Psoas muscle (tissue), 8 donors: Measurements from ENCODE around the gene TMEM44. TPM values are rescaled to one million over a fixed set of nuclear protein-coding genes. Genes with fewer than 3 reads are reported as not detected.

ENCODE experiments used
- ATAC-seq, 4 donors: fragments of 200-7000 bp; cut with Tn5 transposase; one replicate each; pipeline ENCODE4 v1.9.1; 2020; ENCODE audit warnings: moderate library complexity in 3 of 4, mild to moderate bottlenecking in 2 of 4
- DNase-seq, 2 donors: peaks; one replicate each; pipeline ENCODE4 v3.0.0-alpha.2; 2020
- H3K27ac ChIP-seq: fragments of 200-600 bp; one replicate; pipeline ENCODE4 v1.8.0; 2022
- H3K27me3 ChIP-seq, 3 donors: fragments of 200-600 bp in 1 of 3; one replicate each; pipeline versions ENCODE4 v1.6.1 to v1.8.0; 2013 to 2022; ENCODE audit warnings: low read length in 2 of 3, mild to moderate bottlenecking in 2 of 3, moderate library complexity in 1 of 3; ENCODE audit not compliant: insufficient read depth in 3 of 3
- H3K36me3 ChIP-seq, 2 donors: fragments of 200-600 bp in 1 of 2; one replicate each; pipeline versions ENCODE4 v1.6.1 to v1.8.0; 2013 to 2022; ENCODE audit warnings: low read depth in 1 of 2, mild to moderate bottlenecking in 1 of 2, moderate library complexity in 1 of 2; ENCODE audit not compliant: insufficient read depth in 1 of 2
- H3K4me1 ChIP-seq: fragments of 200-600 bp; one replicate; pipeline ENCODE4 v1.8.0; 2022
- H3K4me3 ChIP-seq: fragments of 200-600 bp; one replicate; pipeline ENCODE4 v1.8.0; 2022; ENCODE audit warnings: mild to moderate bottlenecking
- H3K9me3 ChIP-seq: fragments of 200-600 bp; one replicate; pipeline ENCODE4 v1.8.0; 2022
- WGBS, 3 donors: extraction: QIAGEN DNeasy Blood & Tissue Kit; methylation state at CpG; one replicate each; pipeline versions ENCODE4 v1.1.6 to v1.1.7; 2013; 5-methylcytosine and 5-hydroxymethylcytosine counted together
- intact Hi-C, 2 donors: fragments of 100-400 bp; cut with DNase I; formaldehyde crosslinking; loops; one replicate each; pipeline versions ENCODE4 v1.11.0 to v1.14.2; 2022
- polyA plus RNA-seq, 3 donors: library from polyadenylated mRNA; stranded (reverse); fragments of 200-250 nt; gene quantifications; one replicate each; pipeline ENCODE4 v1.2.3, GENCODE V29; 2013
- total RNA-seq, 4 donors: library from RNA; stranded (reverse); fragmentation: NEBNext Ultra II Directional in 2 of 4; extraction: Animal tissue kit (Norgen Biotek cat#: 25700) in 2 of 4; gene quantifications; one replicate each; pipeline versions ENCODE4 v1.2.1 to v1.2.4, GENCODE V29; 2021 to 2023
- TF ChIP-seq, protein P1 (sequence below): fragments of 200-600 bp; IDR thresholded peaks from one replicate; pipeline ENCODE4 v1.8.0; 2022; ENCODE audit warnings: antibody characterized with exemption
- donor health status: healthy with polysubstance abuse.
- donor health status: DM: no; HTN: no; CAD: no; lungs with moderate emphysema.
- donor health status: Bipolar disorder and iron deficiency.
- donor health status: healthy.
- donor health status: DM: yes; HTN: yes; CAD: no.
- donor health status: DM: no; HTN: no; CAD: no.
- donor health status: DM: no; HTN: no; CAD: no.
- donor health status: DM: yes; HTN: yes; CAD: no.

The TMEM44 gene
- total and polyA plus RNA-seq, 7 donors = 2.0 to 4.4 (median 3.1) TPM

DNA sequence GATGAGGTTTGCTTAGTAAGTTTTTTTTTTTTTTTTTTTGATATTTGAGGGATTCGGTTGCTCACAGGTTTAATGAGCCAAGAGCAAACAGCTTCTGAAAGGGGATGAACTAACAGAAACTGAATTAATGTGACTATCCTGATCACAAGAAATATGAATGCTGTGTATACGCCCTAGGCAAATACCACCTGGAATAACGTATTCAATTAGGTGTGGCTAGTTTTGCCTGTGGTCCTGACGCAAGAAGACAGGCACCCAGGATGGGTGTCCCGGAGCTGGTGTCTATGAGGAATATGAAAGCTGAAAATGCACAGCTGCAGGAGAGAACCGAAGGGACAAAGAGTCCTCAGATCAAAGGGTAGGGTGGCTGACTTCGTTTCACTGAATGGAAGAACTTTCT is 24.2 kb upstream of the TMEM44 start:
- 81 to 93% (median 84%) methylated on average over 7 of the region's 7 CpGs for WGBS, 3 donors
- TF ChIP-seq, protein P1, sequence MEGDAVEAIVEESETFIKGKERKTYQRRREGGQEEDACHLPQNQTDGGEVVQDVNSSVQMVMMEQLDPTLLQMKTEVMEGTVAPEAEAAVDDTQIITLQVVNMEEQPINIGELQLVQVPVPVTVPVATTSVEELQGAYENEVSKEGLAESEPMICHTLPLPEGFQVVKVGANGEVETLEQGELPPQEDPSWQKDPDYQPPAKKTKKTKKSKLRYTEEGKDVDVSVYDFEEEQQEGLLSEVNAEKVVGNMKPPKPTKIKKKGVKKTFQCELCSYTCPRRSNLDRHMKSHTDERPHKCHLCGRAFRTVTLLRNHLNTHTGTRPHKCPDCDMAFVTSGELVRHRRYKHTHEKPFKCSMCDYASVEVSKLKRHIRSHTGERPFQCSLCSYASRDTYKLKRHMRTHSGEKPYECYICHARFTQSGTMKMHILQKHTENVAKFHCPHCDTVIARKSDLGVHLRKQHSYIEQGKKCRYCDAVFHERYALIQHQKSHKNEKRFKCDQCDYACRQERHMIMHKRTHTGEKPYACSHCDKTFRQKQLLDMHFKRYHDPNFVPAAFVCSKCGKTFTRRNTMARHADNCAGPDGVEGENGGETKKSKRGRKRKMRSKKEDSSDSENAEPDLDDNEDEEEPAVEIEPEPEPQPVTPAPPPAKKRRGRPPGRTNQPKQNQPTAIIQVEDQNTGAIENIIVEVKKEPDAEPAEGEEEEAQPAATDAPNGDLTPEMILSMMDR = no peak
- H3K36me3 ChIP-seq = peaks cover 12 to 80% of the 10 kb centered on the region in 2 donors
- ATAC-seq = no peak
- no peak overlapping the region for H3K4me3 ChIP-seq
- no peaks in the 10 kb centered on the region for H3K4me1 ChIP-seq
- intact Hi-C loops = no loop called here
- DNase-seq = no peak
- H3K9me3 ChIP-seq = no peaks in the 10 kb centered on the region
- no peak overlapping the region for H3K27ac ChIP-seq
- no peaks in the 10 kb centered on the region for H3K27me3 ChIP-seq

DNA sequence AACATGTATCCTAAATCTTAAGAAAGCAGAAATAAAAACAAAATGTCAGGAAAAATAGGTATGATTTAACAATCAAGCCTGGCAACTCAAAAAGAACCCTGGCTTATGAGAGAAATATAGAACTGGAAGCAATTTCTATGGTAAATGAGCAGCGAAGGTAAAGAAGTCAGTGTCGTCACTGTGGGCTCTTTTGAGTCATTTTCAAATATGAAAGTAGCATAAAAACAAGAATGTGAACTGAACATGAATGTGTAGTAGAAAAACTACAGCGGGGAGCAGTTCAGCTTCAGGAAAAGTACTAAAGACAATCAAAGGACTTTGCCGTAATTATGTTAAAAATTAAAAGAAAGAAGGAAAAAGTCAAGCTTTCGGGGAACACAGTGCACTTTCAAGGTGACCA is 21.2 kb upstream of the TMEM44 start:
- intact Hi-C loops = no loop called here
- DNase-seq (no peak), ATAC-seq (no peak)
- H3K4me1 ChIP-seq = no peaks in the 10 kb centered on the region
- no peak overlapping the region for H3K27ac ChIP-seq
- no peaks in the 10 kb centered on the region for H3K27me3 ChIP-seq
- H3K36me3 ChIP-seq = peaks cover 21 to 82% of the 10 kb centered on the region in 2 donors
- WGBS, 3 donors = 91 to 96% (median 92%) methylated on average over 5 of the region's 5 CpGs
- H3K9me3 ChIP-seq = no peaks in the 10 kb centered on the region
- no peak overlapping the region for H3K4me3 ChIP-seq
- TF ChIP-seq, protein P1 = no peak

DNA sequence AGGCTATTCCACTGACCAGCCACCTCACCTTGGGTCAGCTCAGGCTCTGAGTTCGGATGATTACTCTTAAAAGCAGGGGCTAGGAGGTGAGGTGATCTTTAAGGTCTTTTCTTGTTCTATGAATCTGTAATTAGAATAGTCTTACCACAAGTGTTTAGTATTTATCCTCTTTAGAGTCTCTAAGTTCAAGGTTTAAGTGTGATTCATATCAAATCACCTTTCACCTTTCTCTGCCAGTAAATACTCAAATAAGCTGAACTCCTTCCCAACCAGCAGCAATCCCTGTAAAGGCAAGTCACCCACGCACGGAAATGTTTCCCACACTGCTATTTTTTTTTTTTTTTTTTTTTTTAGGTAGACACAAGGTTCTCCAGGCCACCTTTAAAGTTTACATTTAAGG is 14.5 kb upstream of the TMEM44 start:
- H3K27me3 ChIP-seq = no peaks in the 10 kb centered on the region
- DNase-seq (no peak), ATAC-seq (no peak)
- intact Hi-C loops = no loop called here
- H3K4me3 ChIP-seq = no peak overlapping the region
- no peak overlapping the region for H3K27ac ChIP-seq
- WGBS, 3 donors = 84 to 91% (median 85%) methylated on average over 3 of the region's 3 CpGs
- H3K9me3 ChIP-seq = no peaks in the 10 kb centered on the region
- no peaks in the 10 kb centered on the region for H3K4me1 ChIP-seq
- H3K36me3 ChIP-seq = peaks cover 11 to 96% of the 10 kb centered on the region in 2 donors
- TF ChIP-seq, protein P1 = no peak

DNA sequence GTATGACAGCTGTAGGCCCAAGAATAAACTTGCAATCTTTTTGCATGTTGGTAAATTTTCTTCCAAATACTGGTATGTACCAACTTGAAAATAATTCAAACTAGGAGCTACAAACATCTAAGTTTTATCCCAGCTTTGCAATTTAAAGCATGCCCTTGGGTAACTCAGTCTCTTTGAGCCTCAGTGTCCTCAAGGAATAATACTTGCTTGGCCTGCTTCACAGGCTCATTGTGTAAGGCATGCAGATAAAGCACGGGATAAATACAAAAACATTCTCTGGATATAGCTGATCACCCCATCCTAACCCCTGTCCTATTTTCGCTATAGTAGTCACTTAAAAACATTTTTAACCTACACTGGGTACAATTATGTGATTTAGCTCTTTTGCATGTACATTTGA is 9.6 kb upstream of the TMEM44 start:
- peaks cover 9 to 80% of the 10 kb centered on the region in 2 donors for H3K36me3 ChIP-seq
- WGBS, 3 donors = 88 to 93% (median 93%) methylated on average over 2 of the region's 2 CpGs

DNA sequence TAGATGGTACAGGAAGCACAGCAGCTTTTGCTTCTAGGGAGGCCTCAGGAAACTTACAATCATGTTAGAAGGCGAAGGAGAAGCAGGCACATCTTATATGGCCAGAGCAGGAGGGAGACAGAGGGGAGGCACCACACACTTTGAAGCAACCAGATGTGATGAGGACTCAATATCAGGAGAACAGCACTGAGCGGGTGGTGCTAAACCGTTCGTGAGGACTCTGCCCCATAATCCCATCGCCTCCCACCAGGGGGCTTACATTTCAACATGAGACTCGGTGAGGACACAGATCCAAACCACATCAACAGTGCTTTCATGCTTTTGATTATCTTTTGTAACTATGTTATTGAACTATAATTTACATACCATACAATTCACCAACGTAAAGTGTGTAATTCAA is 7.6 kb upstream of the TMEM44 start:
- DNase-seq (no peak), ATAC-seq (no peak)
- 68 to 84% (median 78%) methylated on average over 7 of the region's 7 CpGs for WGBS, 3 donors
- intact Hi-C loops = no loop called here
- Histone ChIP-seq H3K27ac (peak overlapping the region; percentile 58), H3K4me1 (no peaks in the 10 kb centered on the region), H3K4me3 (no peak overlapping the region), H3K27me3 (no peaks in the 10 kb centered on the region), H3K36me3 (peaks cover 9 to 64% of the 10 kb centered on the region in 2 donors), H3K9me3 (no peaks in the 10 kb centered on the region)
- TF ChIP-seq, protein P1 = peak; percentile 4

More for the DNA sequence above, 9.6 kb upstream of the TMEM44 start:
- TF ChIP-seq, protein P1 = no peak
- Histone ChIP-seq H3K27ac (no peak overlapping the region), H3K4me1 (no peaks in the 10 kb centered on the region), H3K4me3 (no peak overlapping the region), H3K27me3 (no peaks in the 10 kb centered on the region), H3K9me3 (no peaks in the 10 kb centered on the region)
- DNase-seq (no peak), ATAC-seq (no peak)
- intact Hi-C loops = no loop called here
